H1 (cell line): ENCODE measurements around the gene AURKAIP1. TPM values are rescaled to one million over a fixed set of nuclear protein-coding genes. Genes with fewer than 3 reads are reported as not detected.

Experiments used
- CBX5 ChIP-seq: fragments of 300-800, 300-1000 bp; sonication (generic); IDR thresholded peaks from 2 replicates; pipeline ENCODE4 v1.7.1; 2016; ENCODE audit warnings: antibody characterized with exemption, low read length, low read depth
- EZH2 ChIP-seq: fragments of 200-600 bp; sonication (generic); IDR thresholded peaks from 2 replicates; pipeline ENCODE4 v1.7.1; 2012; ENCODE audit warnings: low read depth, mild to moderate bottlenecking, moderate library complexity, low read length, inconsistent platforms; ENCODE audit not compliant: severe bottlenecking
- JUND ChIP-seq: IDR thresholded peaks from 2 replicates; pipeline ENCODE4 v1.6.1; 2011; ENCODE audit warnings: mild to moderate bottlenecking, improper control_type of control experiment, low read length
- SIRT6 ChIP-seq: IDR thresholded peaks from one replicate; pipeline ENCODE4 v1.7.1; 2012; ENCODE audit warnings: low read length, inconsistent platforms
- ZNF274 ChIP-seq: IDR thresholded peaks from 2 replicates; pipeline ENCODE4 v1.7.0; 2012; ENCODE audit warnings: low read length, borderline replicate concordance; ENCODE audit errors: extremely low read depth
- polyA plus RNA-seq, 7 experiments: library from polyadenylated mRNA; depleted of rRNA in 3 of 7; stranded (reverse) in 5 of 7; unstranded in 2 of 7; fragments of >200 nt in 5 of 7; fragments of 200-250 nt in 2 of 7; gene quantifications; 1 replicate in 5 of 7; 2 replicates in 1 of 7; 4 replicates in 1 of 7; pipeline versions ENCODE4 v1.2.1 to v1.2.3, GENCODE V29; 2011 to 2013; ENCODE audit warnings: missing spikeins in 2 of 7, mixed read lengths in 2 of 7
- total RNA-seq: library from RNA; stranded (reverse); fragmentation: NEBNext Ultra II Directional; extraction: Animal tissue kit (Norgen Biotek cat#: 25700); gene quantifications from 2 replicates; pipeline ENCODE4 v1.2.1, GENCODE V29; 2021
- TF ChIP-seq, protein P1 (sequence below): IDR thresholded peaks from 2 replicates; pipeline ENCODE4 v1.6.1; 2011; ENCODE audit warnings: low read length, improper control_type of control experiment
- TF ChIP-seq, protein P2 (sequence below): IDR thresholded peaks from 2 replicates; pipeline ENCODE4 v1.6.1; 2012; ENCODE audit warnings: low read length, inconsistent platforms

Gene AURKAIP1
- total and polyA plus RNA-seq, 2 of the 8 experiments (the other 6 are each of a cell fraction or from before 2014, with no cell fraction given), result 87.8 to 194 TPM

DNA sequence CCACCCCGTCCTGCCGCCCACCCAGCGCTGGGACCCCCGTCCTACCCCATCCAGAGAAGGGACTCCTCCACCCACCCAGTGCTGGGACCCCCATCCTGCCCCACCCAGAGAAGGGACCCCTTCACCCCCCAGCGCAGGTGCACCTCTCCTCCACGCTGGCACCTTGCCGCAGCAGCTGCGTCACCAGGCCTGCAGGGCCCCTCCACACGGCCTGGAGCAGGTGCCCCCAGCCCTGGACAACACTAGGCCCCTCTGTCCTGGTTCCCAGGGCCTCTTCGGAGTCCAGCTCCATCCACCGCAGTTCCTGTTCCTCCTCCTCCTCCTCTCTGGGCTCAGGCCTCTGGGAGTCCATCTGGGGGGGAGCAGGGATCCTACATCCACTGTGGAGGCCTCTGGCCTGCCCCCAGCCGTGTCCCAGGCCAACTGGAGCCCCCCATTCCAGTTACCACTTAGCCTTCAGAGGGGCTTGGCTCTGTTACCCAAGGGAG lies 45.7 kb upstream of the AURKAIP1 start (continued):
- no peak for TF ChIP-seq CBX5
- TF ChIP-seq ZNF274, result no peak
- TF ChIP-seq, protein P1, sequence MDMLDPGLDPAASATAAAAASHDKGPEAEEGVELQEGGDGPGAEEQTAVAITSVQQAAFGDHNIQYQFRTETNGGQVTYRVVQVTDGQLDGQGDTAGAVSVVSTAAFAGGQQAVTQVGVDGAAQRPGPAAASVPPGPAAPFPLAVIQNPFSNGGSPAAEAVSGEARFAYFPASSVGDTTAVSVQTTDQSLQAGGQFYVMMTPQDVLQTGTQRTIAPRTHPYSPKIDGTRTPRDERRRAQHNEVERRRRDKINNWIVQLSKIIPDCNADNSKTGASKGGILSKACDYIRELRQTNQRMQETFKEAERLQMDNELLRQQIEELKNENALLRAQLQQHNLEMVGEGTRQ, result no peak
- no peak for TF ChIP-seq SIRT6
- TF ChIP-seq, protein P2, sequence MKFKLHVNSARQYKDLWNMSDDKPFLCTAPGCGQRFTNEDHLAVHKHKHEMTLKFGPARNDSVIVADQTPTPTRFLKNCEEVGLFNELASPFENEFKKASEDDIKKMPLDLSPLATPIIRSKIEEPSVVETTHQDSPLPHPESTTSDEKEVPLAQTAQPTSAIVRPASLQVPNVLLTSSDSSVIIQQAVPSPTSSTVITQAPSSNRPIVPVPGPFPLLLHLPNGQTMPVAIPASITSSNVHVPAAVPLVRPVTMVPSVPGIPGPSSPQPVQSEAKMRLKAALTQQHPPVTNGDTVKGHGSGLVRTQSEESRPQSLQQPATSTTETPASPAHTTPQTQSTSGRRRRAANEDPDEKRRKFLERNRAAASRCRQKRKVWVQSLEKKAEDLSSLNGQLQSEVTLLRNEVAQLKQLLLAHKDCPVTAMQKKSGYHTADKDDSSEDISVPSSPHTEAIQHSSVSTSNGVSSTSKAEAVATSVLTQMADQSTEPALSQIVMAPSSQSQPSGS, result no peak
- no peak for TF ChIP-seq EZH2
- no peak for TF ChIP-seq JUND
- TF ChIP-seq, all 59 proteins: peak for 0
